Gastrocnemius medialis (tissue), 4 donors: ENCODE measurements around the gene CDRT4.

ENCODE experiments used
- POLR2A ChIP-seq, 2 donors: fragments of 450-650 bp; IDR thresholded peaks; one replicate each; pipeline ENCODE4 v1.6.1; 2017; ENCODE audit warnings: antibody characterized with exemption in 2 of 2, mild to moderate bottlenecking in 2 of 2, moderate library complexity in 2 of 2
- TF ChIP-seq, protein P1 (sequence below), 5 experiments: fragments of 450-650 bp in 3 of 5; fragments of 200-600 bp in 2 of 5; sonication (generic) in 2 of 5; IDR thresholded peaks in 4 of 5; conservative IDR thresholded peaks in 1 of 5; 1 replicate in 4 of 5; 2 replicates in 1 of 5; pipeline ENCODE4 v1.5.1; 2016 to 2019; ENCODE audit warnings: antibody characterized with exemption in 5 of 5, mild to moderate bottlenecking in 3 of 5, moderate library complexity in 3 of 5

DNA sequence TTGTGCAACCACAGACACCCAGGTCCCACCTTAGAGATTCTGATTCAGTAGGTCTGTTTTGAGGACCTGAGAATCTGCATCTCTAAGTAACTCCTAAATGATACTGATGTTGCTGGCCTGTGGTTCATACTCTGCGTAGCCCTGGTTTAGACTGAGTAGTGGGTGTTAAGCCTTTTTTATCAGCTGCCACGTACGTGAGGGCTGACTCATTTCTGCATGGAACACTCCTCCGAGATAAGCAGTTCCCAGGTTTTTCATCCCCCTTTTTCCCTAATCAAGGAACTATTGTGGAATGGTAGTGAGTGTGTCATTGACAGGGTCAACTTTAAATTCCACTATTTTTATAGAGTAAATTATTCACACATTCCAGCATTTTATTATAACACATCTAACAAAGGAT, 26.1 kb downstream of the CDRT4 start:
- TF ChIP-seq, protein P1, sequence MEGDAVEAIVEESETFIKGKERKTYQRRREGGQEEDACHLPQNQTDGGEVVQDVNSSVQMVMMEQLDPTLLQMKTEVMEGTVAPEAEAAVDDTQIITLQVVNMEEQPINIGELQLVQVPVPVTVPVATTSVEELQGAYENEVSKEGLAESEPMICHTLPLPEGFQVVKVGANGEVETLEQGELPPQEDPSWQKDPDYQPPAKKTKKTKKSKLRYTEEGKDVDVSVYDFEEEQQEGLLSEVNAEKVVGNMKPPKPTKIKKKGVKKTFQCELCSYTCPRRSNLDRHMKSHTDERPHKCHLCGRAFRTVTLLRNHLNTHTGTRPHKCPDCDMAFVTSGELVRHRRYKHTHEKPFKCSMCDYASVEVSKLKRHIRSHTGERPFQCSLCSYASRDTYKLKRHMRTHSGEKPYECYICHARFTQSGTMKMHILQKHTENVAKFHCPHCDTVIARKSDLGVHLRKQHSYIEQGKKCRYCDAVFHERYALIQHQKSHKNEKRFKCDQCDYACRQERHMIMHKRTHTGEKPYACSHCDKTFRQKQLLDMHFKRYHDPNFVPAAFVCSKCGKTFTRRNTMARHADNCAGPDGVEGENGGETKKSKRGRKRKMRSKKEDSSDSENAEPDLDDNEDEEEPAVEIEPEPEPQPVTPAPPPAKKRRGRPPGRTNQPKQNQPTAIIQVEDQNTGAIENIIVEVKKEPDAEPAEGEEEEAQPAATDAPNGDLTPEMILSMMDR (IDR thresholded peaks at IDR 0.05 in 4 of 5, conservative IDR thresholded peaks at IDR 0.05 in 1 of 5) = no peak
- no peak for TF ChIP-seq POLR2A (IDR thresholded peaks at IDR 0.05)
